ENCODE results near the gene ATL1.
"Not testable (repeated sequence)": the region's sequence is repeated elsewhere in the genome, so short reads cannot be mapped to it uniquely, and the experiment has no call there.

Gene ATL1

GRCh38 chr14:50659327-50659974, 99.5 kb downstream of the ATL1 start:
- DNase-seq: no peak

- DNase-seq: not testable (repeated sequence)
Measured at GRCh38 chr14:50664579-50664978, 104.6 kb downstream of the ATL1 start.

- not testable (repeated sequence) for DNase-seq
Measured at GRCh38 chr14:50665300-50665699, 105.4 kb downstream of the ATL1 start.

- peak; percentile 69 for DNase-seq
Measured at GRCh38 chr14:50666772-50667683, 107.1 kb downstream of the ATL1 start.

GRCh38 chr14:50667684-50667995, 107.7 kb downstream of the ATL1 start:
- no peak for DNase-seq

- DNase-seq: peak; percentile 90
Measured at GRCh38 chr14:50667996-50668825, 108.3 kb downstream of the ATL1 start, which contains the start of gene SAV1. Gene SAV1, minus strand, starts transcription at chr14:50668306. Its CDS starts 339 bp downstream, at chr14:50667967.

- DNase-seq: no peak
Measured at GRCh38 chr14:50668826-50669143, 108.8 kb downstream of the ATL1 start.

- no peak for DNase-seq
Measured at GRCh38 chr14:50669441-50669986, 109.6 kb downstream of the ATL1 start.

GRCh38 chr14:50670196-50670865, 110.4 kb downstream of the ATL1 start:
- peak; percentile 45 for DNase-seq

GRCh38 chr14:50670866-50671256, 110.9 kb downstream of the ATL1 start:
- no peak for DNase-seq

GRCh38 chr14:50675597-50675996, 115.7 kb downstream of the ATL1 start:
- DNase-seq: peak; percentile 85

GRCh38 chr14:50676814-50677516, 117.0 kb downstream of the ATL1 start:
- DNase-seq: no peak

GRCh38 chr14:50677527-50678063, 117.7 kb downstream of the ATL1 start:
- DNase-seq: peak; percentile 77

- DNase-seq: no peak
Measured at GRCh38 chr14:50678163-50678562, 118.2 kb downstream of the ATL1 start.

- no peak for DNase-seq
Measured at GRCh38 chr14:50679674-50680073, 119.7 kb downstream of the ATL1 start.
